ENCODE data around the gene IL36A. TPM values are rescaled to one million over a fixed set of nuclear protein-coding genes. Genes with fewer than 3 reads are reported as not detected.

IL36A gene
- total RNA-seq, 2 experiments from 2014 or later = not detected

DNA sequence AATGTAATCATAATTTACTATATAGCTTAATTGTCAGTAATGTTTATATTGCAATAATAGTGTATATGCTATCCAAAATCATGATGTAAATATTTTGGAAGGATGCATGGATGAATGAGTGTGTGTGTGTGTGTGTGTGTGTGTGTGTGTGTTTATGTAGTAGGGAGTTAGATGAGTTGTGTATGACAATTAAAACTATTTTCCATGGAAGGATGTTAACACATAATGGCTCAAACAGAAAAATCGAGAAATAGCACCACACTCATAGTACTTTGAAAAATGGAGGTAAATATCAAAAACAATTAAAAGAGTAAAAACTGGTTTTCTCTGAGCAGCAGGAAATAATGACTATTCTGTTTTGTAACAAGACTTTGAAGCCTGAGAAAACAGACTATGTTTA, 8.1 kb upstream of the IL36A start:
- H3K79me2 ChIP-seq (ENCODE audit: insufficient read depth, low read depth, low read length) = no peaks in the 10 kb centered on the region
- no peak overlapping the region for H3K4me3 ChIP-seq (ENCODE audit: low read depth, low read length, poor library complexity, severe bottlenecking)
- ChIA-PET CTCF (ENCODE audit: unreplicated experiment) (no interaction called here), POLR2A (no interaction called here)
- no peak overlapping the region for H3K4me2 ChIP-seq (ENCODE audit: low read length)
- H4K20me1 ChIP-seq (ENCODE audit: insufficient read depth, low read length) = no peaks in the 10 kb centered on the region
- no peaks in the 10 kb centered on the region for H3K9me2 ChIP-seq (ENCODE audit: insufficient read depth, low read length)
- no peaks in the 10 kb centered on the region for H3K4me1 ChIP-seq (ENCODE audit: insufficient read depth, low read length, poor library complexity, severe bottlenecking)
- no peak for TF ChIP-seq EZH2phosphoT487 (IDR thresholded peaks at IDR 0.05; ENCODE audit: borderline replicate concordance, low read depth, low read length)
- TF ChIP-seq, protein P1, sequence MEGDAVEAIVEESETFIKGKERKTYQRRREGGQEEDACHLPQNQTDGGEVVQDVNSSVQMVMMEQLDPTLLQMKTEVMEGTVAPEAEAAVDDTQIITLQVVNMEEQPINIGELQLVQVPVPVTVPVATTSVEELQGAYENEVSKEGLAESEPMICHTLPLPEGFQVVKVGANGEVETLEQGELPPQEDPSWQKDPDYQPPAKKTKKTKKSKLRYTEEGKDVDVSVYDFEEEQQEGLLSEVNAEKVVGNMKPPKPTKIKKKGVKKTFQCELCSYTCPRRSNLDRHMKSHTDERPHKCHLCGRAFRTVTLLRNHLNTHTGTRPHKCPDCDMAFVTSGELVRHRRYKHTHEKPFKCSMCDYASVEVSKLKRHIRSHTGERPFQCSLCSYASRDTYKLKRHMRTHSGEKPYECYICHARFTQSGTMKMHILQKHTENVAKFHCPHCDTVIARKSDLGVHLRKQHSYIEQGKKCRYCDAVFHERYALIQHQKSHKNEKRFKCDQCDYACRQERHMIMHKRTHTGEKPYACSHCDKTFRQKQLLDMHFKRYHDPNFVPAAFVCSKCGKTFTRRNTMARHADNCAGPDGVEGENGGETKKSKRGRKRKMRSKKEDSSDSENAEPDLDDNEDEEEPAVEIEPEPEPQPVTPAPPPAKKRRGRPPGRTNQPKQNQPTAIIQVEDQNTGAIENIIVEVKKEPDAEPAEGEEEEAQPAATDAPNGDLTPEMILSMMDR (conservative IDR thresholded peaks at IDR 0.05; ENCODE audit: low read length) = no peak
- H3K9me3 ChIP-seq (ENCODE audit: low read length) = peaks cover 14% of the 10 kb centered on the region; the same call in 1 of the 2 replicates
- DNase-seq (ENCODE audit: low spot score) = no peak
- no peak overlapping the region for H3K27ac ChIP-seq (ENCODE audit: low read depth, low read length, poor library complexity, severe bottlenecking)
- no peak overlapping the region; the same call in 1 of the 2 replicates for H2AFZ ChIP-seq (ENCODE audit: low read length)
- H3K36me3 ChIP-seq (ENCODE audit: insufficient read depth, low read length) = no peaks in the 10 kb centered on the region
- no TSS peak for BruUV-seq (replicated peaks)
- intact Hi-C loops (cut with micrococcal nuclease; ENCODE audit: unreplicated experiment) = no loop called here

GRCh38 chr2:113000436-113000835, 4.8 kb upstream of the IL36A start:
- no peak overlapping the region for H2AFZ ChIP-seq (ENCODE audit: low read length)
- CTCF ChIA-PET (ENCODE audit: unreplicated experiment) = no interaction called here
- no TSS peak for BruUV-seq (replicated peaks)

DNA sequence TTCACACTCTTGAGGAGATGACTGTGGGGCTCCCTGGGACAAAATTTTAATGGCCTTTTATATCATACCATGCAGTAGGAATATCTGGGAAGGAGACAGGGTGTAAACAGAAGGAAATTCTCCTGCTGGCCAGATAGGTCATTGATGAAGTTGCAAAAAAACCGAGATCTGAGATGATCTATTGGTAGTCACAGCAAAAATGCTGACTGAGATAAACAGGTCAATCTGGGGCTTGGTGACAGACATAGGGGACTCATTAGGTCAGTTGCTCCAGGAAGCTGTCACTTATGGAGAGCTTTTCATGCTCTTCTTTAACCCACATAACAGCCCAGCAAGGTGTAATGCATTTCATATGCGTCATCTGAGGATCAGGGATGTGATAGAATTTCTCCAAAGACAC, 2.6 kb upstream of the IL36A start:
- H2AFZ ChIP-seq (ENCODE audit: low read length) = no peak overlapping the region
- no peaks in the 10 kb centered on the region for H3K9me2 ChIP-seq (ENCODE audit: insufficient read depth, low read length)
- H3K9me3 ChIP-seq (ENCODE audit: low read length) = peaks cover 14% of the 10 kb centered on the region; the same call in 1 of the 2 replicates
- intact Hi-C loops (cut with micrococcal nuclease; ENCODE audit: unreplicated experiment) = no loop called here
- no peaks in the 10 kb centered on the region for H3K79me2 ChIP-seq (ENCODE audit: insufficient read depth, low read depth, low read length)
- H3K36me3 ChIP-seq (ENCODE audit: insufficient read depth, low read length) = no peaks in the 10 kb centered on the region
- no peaks in the 10 kb centered on the region for H4K20me1 ChIP-seq (ENCODE audit: insufficient read depth, low read length)
- POLR2A ChIA-PET = no interaction called here
- no peak overlapping the region for H3K4me2 ChIP-seq (ENCODE audit: low read length)
- no peaks in the 10 kb centered on the region for H3K4me1 ChIP-seq (ENCODE audit: insufficient read depth, low read length, poor library complexity, severe bottlenecking)
- TF ChIP-seq EZH2phosphoT487 (IDR thresholded peaks at IDR 0.05; ENCODE audit: borderline replicate concordance, low read depth, low read length) = no peak
- TF ChIP-seq, protein P1 (conservative IDR thresholded peaks at IDR 0.05; ENCODE audit: low read length) = no peak
- CTCF ChIA-PET (ENCODE audit: unreplicated experiment) = no interaction called here
- DNase-seq (ENCODE audit: low spot score) = no peak
- BruUV-seq (replicated peaks) = no TSS peak
- H3K27ac ChIP-seq (ENCODE audit: low read depth, low read length, poor library complexity, severe bottlenecking) = no peak overlapping the region
- no peak overlapping the region for H3K4me3 ChIP-seq (ENCODE audit: low read depth, low read length, poor library complexity, severe bottlenecking)

More at GRCh38 chr2:113000436-113000835, 4.8 kb upstream of the IL36A start:
- Histone ChIP-seq H3K27ac (ENCODE audit: low read depth, low read length, poor library complexity, severe bottlenecking) (no peak overlapping the region), H3K79me2 (ENCODE audit: insufficient read depth, low read depth, low read length) (no peaks in the 10 kb centered on the region), H3K4me2 (ENCODE audit: low read length) (no peak overlapping the region), H3K4me1 (ENCODE audit: insufficient read depth, low read length, poor library complexity, severe bottlenecking) (no peaks in the 10 kb centered on the region), H3K9me2 (ENCODE audit: insufficient read depth, low read length) (no peaks in the 10 kb centered on the region), H3K9me3 (ENCODE audit: low read length) (peaks cover 14% of the 10 kb centered on the region; the same call in 1 of the 2 replicates), H3K36me3 (ENCODE audit: insufficient read depth, low read length) (no peaks in the 10 kb centered on the region), H3K4me3 (ENCODE audit: low read depth, low read length, poor library complexity, severe bottlenecking) (no peak overlapping the region), H4K20me1 (ENCODE audit: insufficient read depth, low read length) (no peaks in the 10 kb centered on the region)
- POLR2A ChIA-PET = no interaction called here
- TF ChIP-seq EZH2phosphoT487 (IDR thresholded peaks at IDR 0.05; ENCODE audit: borderline replicate concordance, low read depth, low read length) = no peak
- TF ChIP-seq, protein P1 (conservative IDR thresholded peaks at IDR 0.05; ENCODE audit: low read length) = no peak
- intact Hi-C loops (cut with micrococcal nuclease; ENCODE audit: unreplicated experiment) = no loop called here
- DNase-seq (ENCODE audit: low spot score) = no peak
